ENCODE data around the gene PDHB.

DNA sequence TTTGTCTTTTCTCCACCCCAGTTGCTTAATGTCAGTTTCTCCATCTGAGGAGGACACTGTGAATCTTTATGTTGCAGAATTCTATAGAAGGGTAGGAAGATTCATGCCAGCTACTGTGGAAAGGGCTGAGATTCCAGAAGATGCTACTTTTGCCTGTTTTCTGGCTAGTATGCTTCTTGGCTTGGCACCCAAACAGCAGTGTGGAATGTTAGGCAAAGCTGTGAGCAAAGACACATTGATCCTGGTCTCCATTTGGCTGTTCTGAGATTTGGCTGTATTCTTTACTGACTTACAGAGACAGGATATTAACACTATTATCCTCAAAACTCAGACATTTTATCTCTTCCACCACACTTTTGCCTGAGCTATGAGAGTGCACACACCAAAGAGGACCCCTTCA is 39.3 kb downstream of the PDHB start:
- TF ChIP-seq, protein P1, sequence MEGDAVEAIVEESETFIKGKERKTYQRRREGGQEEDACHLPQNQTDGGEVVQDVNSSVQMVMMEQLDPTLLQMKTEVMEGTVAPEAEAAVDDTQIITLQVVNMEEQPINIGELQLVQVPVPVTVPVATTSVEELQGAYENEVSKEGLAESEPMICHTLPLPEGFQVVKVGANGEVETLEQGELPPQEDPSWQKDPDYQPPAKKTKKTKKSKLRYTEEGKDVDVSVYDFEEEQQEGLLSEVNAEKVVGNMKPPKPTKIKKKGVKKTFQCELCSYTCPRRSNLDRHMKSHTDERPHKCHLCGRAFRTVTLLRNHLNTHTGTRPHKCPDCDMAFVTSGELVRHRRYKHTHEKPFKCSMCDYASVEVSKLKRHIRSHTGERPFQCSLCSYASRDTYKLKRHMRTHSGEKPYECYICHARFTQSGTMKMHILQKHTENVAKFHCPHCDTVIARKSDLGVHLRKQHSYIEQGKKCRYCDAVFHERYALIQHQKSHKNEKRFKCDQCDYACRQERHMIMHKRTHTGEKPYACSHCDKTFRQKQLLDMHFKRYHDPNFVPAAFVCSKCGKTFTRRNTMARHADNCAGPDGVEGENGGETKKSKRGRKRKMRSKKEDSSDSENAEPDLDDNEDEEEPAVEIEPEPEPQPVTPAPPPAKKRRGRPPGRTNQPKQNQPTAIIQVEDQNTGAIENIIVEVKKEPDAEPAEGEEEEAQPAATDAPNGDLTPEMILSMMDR (IDR thresholded peaks at IDR 0.05) = no peak
- TF ChIP-seq POLR2A (IDR thresholded peaks at IDR 0.05) = no peak
